Vagina (tissue), 2 donors: ENCODE measurements around the gene CCDC57. TPM values are rescaled to one million over a fixed set of nuclear protein-coding genes. Genes with fewer than 3 reads are reported as not detected.

ENCODE experiments used
- DNase-seq, 2 donors: peaks; one replicate each; pipeline ENCODE4 v3.0.0-alpha.2; 2017; ENCODE audit errors: extremely low spot score in 2 of 2
- H3K27ac ChIP-seq: fragments of 200-600 bp; sonication (generic); one replicate; pipeline ENCODE4 v1.5.1; 2019
- H3K27me3 ChIP-seq: fragments of 200-600 bp; sonication (generic); one replicate; pipeline ENCODE4 v1.5.1; 2019
- H3K36me3 ChIP-seq, 2 donors: fragments of 200-600 bp; sonication (generic); one replicate each; pipeline ENCODE4 v1.5.1; 2017 to 2019
- H3K4me1 ChIP-seq: fragments of 200-600 bp; sonication (generic); one replicate; pipeline ENCODE4 v1.5.1; 2019
- H3K4me3 ChIP-seq, 2 donors: fragments of 200-600 bp; sonication (generic); 1 replicate in 1 of 2; 2 replicates in 1 of 2; pipeline ENCODE4 v1.5.1; 2016 to 2019
- H3K9me3 ChIP-seq: fragments of 200-600 bp; sonication (generic); one replicate; pipeline ENCODE4 v1.5.1; 2019
- CTCF ChIP-seq, 3 experiments: fragments of 450-650 bp in 2 of 3; fragments of 200-600 bp in 1 of 3; sonication (generic) in 1 of 3; IDR thresholded peaks; one replicate each; pipeline ENCODE4 v1.5.1; 2017 to 2019; ENCODE audit warnings: antibody characterized with exemption in 3 of 3, mild to moderate bottlenecking in 2 of 3, moderate library complexity in 2 of 3
- POLR2A ChIP-seq, 2 donors: fragments of 450-650 bp; IDR thresholded peaks; one replicate each; pipeline ENCODE4 v1.6.1; 2017; ENCODE audit warnings: antibody characterized with exemption in 2 of 2, mild to moderate bottlenecking in 2 of 2, moderate library complexity in 2 of 2
- POLR2AphosphoS5 ChIP-seq, 2 donors: sonication (generic); formaldehyde crosslinking; IDR thresholded peaks; one replicate each; pipeline ENCODE4 v1.9.0; 2017; ENCODE audit warnings: antibody characterized with exemption in 2 of 2, mild to moderate bottlenecking in 2 of 2, low read depth in 1 of 2; ENCODE audit not compliant: insufficient read depth in 1 of 2
- intact Hi-C: fragments of 100-400 bp; cut with DNase I; formaldehyde crosslinking; loops from one replicate; pipeline ENCODE4 v1.15.1; 2023
- total RNA-seq: library from RNA; depleted of rRNA; stranded (reverse); fragments of >200 nt; gene quantifications from one replicate; pipeline ENCODE4 v1.2.3, GENCODE V29; 2016

CCDC57 gene
- total RNA-seq, 1 donor from 2014 or later = 26.5 TPM

GRCh38 chr17:82242698-82242976, 30.0 kb upstream of the CCDC57 start:
- TF ChIP-seq POLR2A (IDR thresholded peaks at IDR 0.05) = no peak
- no peak for TF ChIP-seq POLR2AphosphoS5 (IDR thresholded peaks at IDR 0.05; ENCODE audit: insufficient read depth in 1 of 2, low read depth in 1 of 2)
- TF ChIP-seq CTCF (IDR thresholded peaks at IDR 0.05) = no peak
- intact Hi-C loops = no loop called here
- no peak overlapping the region for H3K4me3 ChIP-seq
- peaks cover 95% of the 10 kb centered on the region for H3K4me1 ChIP-seq
- no peaks in the 10 kb centered on the region for H3K9me3 ChIP-seq
- H3K36me3 ChIP-seq = peaks cover 0 to 37% of the 10 kb centered on the region in 2 donors
- peak overlapping the region; percentile 85 for H3K27ac ChIP-seq
- no peak for DNase-seq
- H3K27me3 ChIP-seq = no peaks in the 10 kb centered on the region

GRCh38 chr17:82241926-82242697, 29.5 kb upstream of the CCDC57 start:
- Histone ChIP-seq H3K4me3 (peak overlapping the region in 1 of 2 donors; percentile 20), H3K27me3 (no peaks in the 10 kb centered on the region), H3K4me1 (peaks cover 95% of the 10 kb centered on the region), H3K36me3 (peaks cover 0 to 31% of the 10 kb centered on the region in 2 donors), H3K9me3 (no peaks in the 10 kb centered on the region), H3K27ac (peak overlapping the region; percentile 85)
- intact Hi-C loops = no loop called here
- DNase-seq = no peak
- TF ChIP-seq POLR2AphosphoS5 (IDR thresholded peaks at IDR 0.05; ENCODE audit: insufficient read depth in 1 of 2, low read depth in 1 of 2) = peak; percentile 1 to 11
- TF ChIP-seq CTCF (IDR thresholded peaks at IDR 0.05) = no peak
- TF ChIP-seq POLR2A (IDR thresholded peaks at IDR 0.05) = no peak

- H3K36me3 ChIP-seq = peaks cover 0 to 31% of the 10 kb centered on the region in 2 donors
- TF ChIP-seq POLR2AphosphoS5 (IDR thresholded peaks at IDR 0.05; ENCODE audit: insufficient read depth in 1 of 2, low read depth in 1 of 2) = peak; percentile 19 to 72
- no peak for TF ChIP-seq POLR2A (IDR thresholded peaks at IDR 0.05)
- H3K27ac ChIP-seq = peak overlapping the region; percentile 85
- DNase-seq = no peak
- H3K27me3 ChIP-seq = no peaks in the 10 kb centered on the region
- peak overlapping the region in 1 of 2 donors; percentile 20 for H3K4me3 ChIP-seq
- peaks cover 95% of the 10 kb centered on the region for H3K4me1 ChIP-seq
- no peaks in the 10 kb centered on the region for H3K9me3 ChIP-seq
- intact Hi-C loops = no loop called here
Observed at GRCh38 chr17:82241183-82241925, 28.7 kb upstream of the CCDC57 start.

GRCh38 chr17:82240506-82241182, 28.0 kb upstream of the CCDC57 start:
- no peak for TF ChIP-seq POLR2A (IDR thresholded peaks at IDR 0.05)
- no peak for TF ChIP-seq POLR2AphosphoS5 (IDR thresholded peaks at IDR 0.05; ENCODE audit: insufficient read depth in 1 of 2, low read depth in 1 of 2)
- TF ChIP-seq CTCF (IDR thresholded peaks at IDR 0.05) = no peak
- H3K27me3 ChIP-seq = no peaks in the 10 kb centered on the region
- peaks cover 95% of the 10 kb centered on the region for H3K4me1 ChIP-seq
- peak overlapping the region; percentile 85 for H3K27ac ChIP-seq
- peaks cover 0 to 25% of the 10 kb centered on the region in 2 donors for H3K36me3 ChIP-seq
- H3K9me3 ChIP-seq = no peaks in the 10 kb centered on the region
- no peak for DNase-seq
- no peak overlapping the region for H3K4me3 ChIP-seq
- intact Hi-C loops = no loop called here

GRCh38 chr17:82239926-82240505, 27.4 kb upstream of the CCDC57 start:
- peak overlapping the region; percentile 85 for H3K27ac ChIP-seq
- H3K36me3 ChIP-seq = peaks cover 0 to 18% of the 10 kb centered on the region in 2 donors
- DNase-seq = no peak
- H3K4me1 ChIP-seq = peaks cover 95% of the 10 kb centered on the region
- H3K27me3 ChIP-seq = no peaks in the 10 kb centered on the region
- H3K4me3 ChIP-seq = no peak overlapping the region
- intact Hi-C loops = no loop called here
- no peaks in the 10 kb centered on the region for H3K9me3 ChIP-seq
- TF ChIP-seq POLR2A (IDR thresholded peaks at IDR 0.05) (no peak), POLR2AphosphoS5 (IDR thresholded peaks at IDR 0.05; ENCODE audit: insufficient read depth in 1 of 2, low read depth in 1 of 2) (no peak), CTCF (IDR thresholded peaks at IDR 0.05) (no peak)
